PFSK-1 (cell line): ENCODE results near the gene EPS15.

Experiments
- FOXP2 ChIP-seq: optimal IDR thresholded peaks from 2 replicates; pipeline ENCODE3; 2011; ENCODE audit warnings: borderline replicate concordance, control low read depth, inconsistent platforms; ENCODE audit not compliant: insufficient read depth; ENCODE audit errors: extremely low read length, extremely low read depth
- POLR2AphosphoS5 ChIP-seq: IDR thresholded peaks from 2 replicates; pipeline ENCODE4 v1.6.1; 2012; ENCODE audit warnings: low read depth, mild to moderate bottlenecking, control low read depth, low read length, moderate library complexity
- SIN3A ChIP-seq: IDR thresholded peaks from 2 replicates; pipeline ENCODE4 v1.6.1; 2012; ENCODE audit warnings: mild to moderate bottlenecking, low read length, moderate library complexity, borderline replicate concordance; ENCODE audit not compliant: insufficient read depth
- TAF1 ChIP-seq: IDR thresholded peaks from 2 replicates; pipeline ENCODE4 v1.6.1; 2012; ENCODE audit warnings: low read length, control low read depth, borderline replicate concordance; ENCODE audit not compliant: insufficient read depth
- TF ChIP-seq, protein P1 (sequence below), 2 experiments: IDR thresholded peaks; 2 replicates each; pipeline versions ENCODE4 v1.6.1 to v1.8.0; 2011 to 2012; ENCODE audit warnings: low read depth in 2 of 2, low read length in 2 of 2, control low read depth in 1 of 2, inconsistent platforms in 1 of 2, mild to moderate bottlenecking in 1 of 2, moderate library complexity in 1 of 2; ENCODE audit not compliant: insufficient read depth in 1 of 2

EPS15 gene

DNA sequence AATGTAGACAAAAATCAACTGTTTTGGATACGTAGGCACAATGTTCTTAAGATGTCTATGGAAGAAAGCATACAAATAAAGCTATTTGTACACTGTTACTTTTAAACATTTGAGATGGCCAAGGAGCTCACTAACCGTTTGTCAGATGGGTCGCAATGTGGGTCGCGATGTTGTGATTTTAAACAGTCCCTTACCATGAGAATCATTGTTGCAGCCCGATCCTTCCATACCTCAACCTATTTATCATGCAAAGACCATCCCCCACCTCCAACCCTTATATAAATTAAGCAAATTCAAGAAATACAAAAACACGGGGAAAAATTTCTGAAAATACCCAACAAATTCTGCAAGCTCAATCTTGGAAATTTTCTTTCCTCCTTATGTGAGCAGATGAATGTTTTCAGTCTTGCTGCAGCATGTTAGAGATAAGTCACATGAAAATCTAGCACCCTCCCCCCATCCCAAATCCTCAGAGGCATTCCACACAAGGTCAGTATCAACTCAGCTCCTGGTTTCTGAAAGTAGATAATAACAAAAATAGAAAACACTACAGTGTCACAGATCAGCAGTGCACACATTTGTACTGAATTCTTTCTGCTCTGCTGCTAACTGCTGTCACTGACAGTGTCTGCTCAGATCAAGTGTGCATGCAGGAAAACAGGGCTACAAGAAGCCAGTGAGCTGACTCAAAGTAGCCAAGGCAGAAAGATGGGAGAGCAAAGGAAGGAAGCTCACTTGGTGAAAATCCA, 95.8 kb downstream of the EPS15 start:
- no peak for TF ChIP-seq POLR2AphosphoS5
- TF ChIP-seq, protein P1, sequence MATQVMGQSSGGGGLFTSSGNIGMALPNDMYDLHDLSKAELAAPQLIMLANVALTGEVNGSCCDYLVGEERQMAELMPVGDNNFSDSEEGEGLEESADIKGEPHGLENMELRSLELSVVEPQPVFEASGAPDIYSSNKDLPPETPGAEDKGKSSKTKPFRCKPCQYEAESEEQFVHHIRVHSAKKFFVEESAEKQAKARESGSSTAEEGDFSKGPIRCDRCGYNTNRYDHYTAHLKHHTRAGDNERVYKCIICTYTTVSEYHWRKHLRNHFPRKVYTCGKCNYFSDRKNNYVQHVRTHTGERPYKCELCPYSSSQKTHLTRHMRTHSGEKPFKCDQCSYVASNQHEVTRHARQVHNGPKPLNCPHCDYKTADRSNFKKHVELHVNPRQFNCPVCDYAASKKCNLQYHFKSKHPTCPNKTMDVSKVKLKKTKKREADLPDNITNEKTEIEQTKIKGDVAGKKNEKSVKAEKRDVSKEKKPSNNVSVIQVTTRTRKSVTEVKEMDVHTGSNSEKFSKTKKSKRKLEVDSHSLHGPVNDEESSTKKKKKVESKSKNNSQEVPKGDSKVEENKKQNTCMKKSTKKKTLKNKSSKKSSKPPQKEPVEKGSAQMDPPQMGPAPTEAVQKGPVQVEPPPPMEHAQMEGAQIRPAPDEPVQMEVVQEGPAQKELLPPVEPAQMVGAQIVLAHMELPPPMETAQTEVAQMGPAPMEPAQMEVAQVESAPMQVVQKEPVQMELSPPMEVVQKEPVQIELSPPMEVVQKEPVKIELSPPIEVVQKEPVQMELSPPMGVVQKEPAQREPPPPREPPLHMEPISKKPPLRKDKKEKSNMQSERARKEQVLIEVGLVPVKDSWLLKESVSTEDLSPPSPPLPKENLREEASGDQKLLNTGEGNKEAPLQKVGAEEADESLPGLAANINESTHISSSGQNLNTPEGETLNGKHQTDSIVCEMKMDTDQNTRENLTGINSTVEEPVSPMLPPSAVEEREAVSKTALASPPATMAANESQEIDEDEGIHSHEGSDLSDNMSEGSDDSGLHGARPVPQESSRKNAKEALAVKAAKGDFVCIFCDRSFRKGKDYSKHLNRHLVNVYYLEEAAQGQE (IDR thresholded peaks at IDR 0.05; ENCODE audit: insufficient read depth in 1 of 2, low read depth in 2 of 2, low read length in 2 of 2): no peak
- no peak for TF ChIP-seq SIN3A
- TF ChIP-seq FOXP2: no peak
- TF ChIP-seq TAF1: no peak

DNA sequence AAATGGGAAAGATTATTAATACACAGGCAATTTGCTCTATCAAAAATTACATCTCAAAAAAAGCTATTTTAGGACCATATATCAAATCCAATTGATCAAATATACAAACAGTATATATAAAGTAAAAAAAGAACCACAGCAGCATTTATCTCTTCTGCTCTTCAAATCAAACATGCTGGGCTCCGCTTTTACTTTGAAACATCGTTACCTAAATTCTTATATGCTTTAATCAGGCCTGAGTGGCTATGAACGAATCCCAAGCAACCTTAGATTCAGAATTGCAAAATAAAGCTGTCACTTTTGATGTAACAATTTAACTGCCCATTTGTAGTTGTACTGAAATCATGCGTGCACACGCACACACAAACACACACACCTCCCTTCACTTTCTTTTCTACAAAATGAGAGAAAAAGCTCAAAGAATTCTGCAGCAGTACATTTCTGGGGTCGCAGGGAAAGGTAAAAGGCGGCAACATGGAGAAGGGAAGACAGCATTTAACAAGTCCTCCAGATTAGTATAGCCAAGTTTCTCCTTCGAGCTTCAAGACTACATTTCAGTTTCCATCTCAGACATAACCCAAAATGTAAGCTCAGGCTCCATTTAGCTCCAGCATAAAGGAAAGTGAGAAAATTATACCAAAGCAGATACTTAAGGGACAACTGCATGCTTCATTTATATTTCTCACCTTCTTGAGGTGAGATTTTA, 96.5 kb downstream of the EPS15 start:
- TF ChIP-seq SIN3A (no peak), POLR2AphosphoS5 (no peak), TAF1 (no peak), FOXP2 (no peak)
- TF ChIP-seq, protein P1 (IDR thresholded peaks at IDR 0.05; ENCODE audit: insufficient read depth in 1 of 2, low read depth in 2 of 2, low read length in 2 of 2): no peak

- no peak for TF ChIP-seq POLR2AphosphoS5
- TF ChIP-seq, protein P1 (IDR thresholded peaks at IDR 0.05; ENCODE audit: insufficient read depth in 1 of 2, low read depth in 2 of 2, low read length in 2 of 2): no peak
- no peak for TF ChIP-seq FOXP2
- TF ChIP-seq TAF1: no peak
These were observed 97.1 kb downstream of the EPS15 start for GRCh38 chr1:51421964-51422363.

GRCh38 chr1:51420867-51421627, 98.0 kb downstream of the EPS15 start:
- TF ChIP-seq TAF1 (no peak), FOXP2 (no peak), SIN3A (no peak), POLR2AphosphoS5 (no peak)
- TF ChIP-seq, protein P1 (IDR thresholded peaks at IDR 0.05; ENCODE audit: insufficient read depth in 1 of 2, low read depth in 2 of 2, low read length in 2 of 2): no peak
